Peyer's patch (tissue), 4 donors: Measurements from ENCODE around the gene PARP15.

ENCODE experiments used
- POLR2A ChIP-seq, 2 donors: fragments of 450-650 bp; IDR thresholded peaks; one replicate each; pipeline ENCODE4 v1.5.1; 2017; ENCODE audit warnings: antibody characterized with exemption in 2 of 2, mild to moderate bottlenecking in 2 of 2, moderate library complexity in 2 of 2
- TF ChIP-seq, protein P1 (sequence below), 6 experiments: fragments of 450-650 bp in 4 of 6; fragments of 200-600 bp in 2 of 6; sonication (generic) in 1 of 6; IDR thresholded peaks; one replicate each; pipeline ENCODE4 v1.5.1; 2017 to 2019; ENCODE audit warnings: antibody characterized with exemption in 6 of 6, mild to moderate bottlenecking in 3 of 6, moderate library complexity in 1 of 6

DNA sequence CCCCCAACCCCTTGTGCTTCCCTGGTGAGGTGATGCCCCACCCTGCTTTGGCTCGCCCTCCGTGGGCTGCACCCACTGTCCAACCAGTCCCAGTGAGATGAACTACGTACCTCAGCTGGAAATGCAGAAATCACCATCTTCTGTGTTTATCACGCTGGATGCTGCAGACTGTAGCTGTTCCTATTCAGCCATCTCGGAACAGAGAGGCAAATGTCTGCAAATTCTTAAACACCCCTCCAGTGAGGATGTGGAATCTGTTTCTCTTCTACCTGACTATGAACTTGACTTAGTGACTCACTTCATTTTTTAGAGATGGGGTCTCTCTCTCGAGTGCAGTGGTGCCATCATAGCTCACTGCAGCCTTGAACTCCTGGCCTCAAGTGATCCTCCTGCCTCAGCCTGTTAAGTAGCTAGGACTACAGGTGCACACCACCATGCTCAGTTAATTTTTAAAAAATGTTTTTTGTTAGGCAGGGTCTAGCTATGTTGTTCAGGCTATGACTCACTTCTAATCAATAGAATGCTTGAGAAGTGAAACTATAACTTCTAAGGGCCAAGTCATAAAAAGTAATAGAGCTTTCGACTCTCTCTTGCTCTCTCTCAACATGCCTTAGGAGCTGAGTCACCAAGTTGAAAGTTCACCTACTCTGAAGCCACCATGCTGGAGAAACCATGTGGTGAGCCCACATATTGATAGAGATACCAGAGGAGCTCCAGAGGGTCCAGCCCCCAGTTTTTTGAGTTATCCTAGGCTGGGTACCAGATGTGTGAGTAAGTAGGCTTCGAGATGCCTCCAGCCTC is 91.7 kb downstream of the PARP15 start:
- TF ChIP-seq, protein P1, sequence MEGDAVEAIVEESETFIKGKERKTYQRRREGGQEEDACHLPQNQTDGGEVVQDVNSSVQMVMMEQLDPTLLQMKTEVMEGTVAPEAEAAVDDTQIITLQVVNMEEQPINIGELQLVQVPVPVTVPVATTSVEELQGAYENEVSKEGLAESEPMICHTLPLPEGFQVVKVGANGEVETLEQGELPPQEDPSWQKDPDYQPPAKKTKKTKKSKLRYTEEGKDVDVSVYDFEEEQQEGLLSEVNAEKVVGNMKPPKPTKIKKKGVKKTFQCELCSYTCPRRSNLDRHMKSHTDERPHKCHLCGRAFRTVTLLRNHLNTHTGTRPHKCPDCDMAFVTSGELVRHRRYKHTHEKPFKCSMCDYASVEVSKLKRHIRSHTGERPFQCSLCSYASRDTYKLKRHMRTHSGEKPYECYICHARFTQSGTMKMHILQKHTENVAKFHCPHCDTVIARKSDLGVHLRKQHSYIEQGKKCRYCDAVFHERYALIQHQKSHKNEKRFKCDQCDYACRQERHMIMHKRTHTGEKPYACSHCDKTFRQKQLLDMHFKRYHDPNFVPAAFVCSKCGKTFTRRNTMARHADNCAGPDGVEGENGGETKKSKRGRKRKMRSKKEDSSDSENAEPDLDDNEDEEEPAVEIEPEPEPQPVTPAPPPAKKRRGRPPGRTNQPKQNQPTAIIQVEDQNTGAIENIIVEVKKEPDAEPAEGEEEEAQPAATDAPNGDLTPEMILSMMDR (IDR thresholded peaks at IDR 0.05): no peak
- TF ChIP-seq POLR2A (IDR thresholded peaks at IDR 0.05): no peak
